Activated T-cell treated with anti-CD3 and anti-CD28 coated beads for 4 hours (primary cell): ENCODE results near the gene SPATS2L.

ENCODE experiments used
- DNase-seq: peaks from one replicate; pipeline ENCODE4 v3.0.0-alpha.2; 2020

Gene SPATS2L

GRCh38 chr2:200298816-200299215, 7.7 kb upstream of the SPATS2L start:
- no peak for DNase-seq

- DNase-seq: no peak
These were observed 6.4 kb upstream of the SPATS2L start for GRCh38 chr2:200300065-200300464.

- no peak for DNase-seq
These were observed 5.7 kb upstream of the SPATS2L start for GRCh38 chr2:200300638-200301314.

- no peak for DNase-seq
These were observed 4.3 kb upstream of the SPATS2L start for GRCh38 chr2:200301953-200302858.

GRCh38 chr2:200302940-200303727, 3.4 kb upstream of the SPATS2L start:
- DNase-seq: no peak

- DNase-seq: no peak
These were observed 697 bp upstream of the SPATS2L start for GRCh38 chr2:200305797-200306195.

- DNase-seq: no peak
These were observed 634 bp downstream of the SPATS2L start for GRCh38 chr2:200306931-200307723.

GRCh38 chr2:200307724-200308545, 1.4 kb downstream of the SPATS2L start:
- no peak for DNase-seq

- no peak for DNase-seq
These were observed 2.2 kb downstream of the SPATS2L start for GRCh38 chr2:200308546-200309295.

GRCh38 chr2:200309296-200310049, 3.0 kb downstream of the SPATS2L start:
- DNase-seq: no peak

- DNase-seq: no peak
These were observed 4.1 kb downstream of the SPATS2L start for GRCh38 chr2:200310545-200310971.

- DNase-seq: no peak
These were observed 4.6 kb downstream of the SPATS2L start for GRCh38 chr2:200311139-200311538.

- DNase-seq: no peak
These were observed 8.6 kb downstream of the SPATS2L start for GRCh38 chr2:200314976-200315567.

GRCh38 chr2:200317975-200318374, 11.5 kb downstream of the SPATS2L start:
- no peak for DNase-seq

GRCh38 chr2:200318940-200319435, 12.5 kb downstream of the SPATS2L start:
- DNase-seq: no peak

- no peak for DNase-seq
These were observed 13.2 kb downstream of the SPATS2L start for GRCh38 chr2:200319548-200320337.

- no peak for DNase-seq
These were observed 13.9 kb downstream of the SPATS2L start for GRCh38 chr2:200320344-200320743.

GRCh38 chr2:200320991-200321390, 14.5 kb downstream of the SPATS2L start:
- no peak for DNase-seq
